Measurements from ENCODE around the gene FRMD4A. TPM values are rescaled to one million over a fixed set of nuclear protein-coding genes. Genes with fewer than 3 reads are reported as not detected.
"Not testable (repeated sequence)": the region's sequence is repeated elsewhere in the genome, so short reads cannot be mapped to it uniquely, and the experiment has no call there.

Gene FRMD4A
- total RNA-seq, 1 experiment from 2014 or later, result 0.23 TPM

GRCh38 chr10:13957856-13958255 lies 372.9 kb downstream of the FRMD4A start:
- Mint-ChIP-seq H3K36me3 (ENCODE audit: insufficient read depth, unreplicated experiment) (no peaks in the 10 kb centered on the region), H3K27me3 (ENCODE audit: insufficient read depth, unreplicated experiment) (no peaks in the 10 kb centered on the region), H3K4me1 (ENCODE audit: insufficient read depth, unreplicated experiment) (no peaks in the 10 kb centered on the region), H3K9me3 (ENCODE audit: unreplicated experiment) (no peaks in the 10 kb centered on the region), H3K27ac (ENCODE audit: low read depth, unreplicated experiment) (no peak overlapping the region), H3K4me3 (ENCODE audit: unreplicated experiment) (no peak overlapping the region)
- intact Hi-C loops (cut with micrococcal nuclease), result no loop called here
- BruUV-seq (replicated peaks), result no TSS peak
- TF ChIP-seq CTCF (IDR thresholded peaks at IDR 0.05; ENCODE audit: unreplicated experiment), result no peak
- ChIA-PET POLR2A (no interaction called here), CTCF (no interaction called here)
- no peak for DNase-seq (ENCODE audit: unreplicated experiment)

- ChIA-PET CTCF (no interaction called here), POLR2A (no interaction called here)
- Mint-ChIP-seq H3K27me3 (ENCODE audit: insufficient read depth, unreplicated experiment) (no peaks in the 10 kb centered on the region), H3K4me1 (ENCODE audit: insufficient read depth, unreplicated experiment) (no peaks in the 10 kb centered on the region), H3K27ac (ENCODE audit: low read depth, unreplicated experiment) (no peak overlapping the region), H3K4me3 (ENCODE audit: unreplicated experiment) (no peak overlapping the region), H3K36me3 (ENCODE audit: insufficient read depth, unreplicated experiment) (no peaks in the 10 kb centered on the region), H3K9me3 (ENCODE audit: unreplicated experiment) (no peaks in the 10 kb centered on the region)
- intact Hi-C loops (cut with micrococcal nuclease), result no loop called here
- BruUV-seq (replicated peaks), result no TSS peak
- no peak for TF ChIP-seq CTCF (IDR thresholded peaks at IDR 0.05; ENCODE audit: unreplicated experiment)
- DNase-seq (ENCODE audit: unreplicated experiment), result no peak
Measured at GRCh38 chr10:13956826-13957225, 373.9 kb downstream of the FRMD4A start.

GRCh38 chr10:13955409-13956068 lies 375.2 kb downstream of the FRMD4A start:
- Mint-ChIP-seq H3K4me1 (ENCODE audit: insufficient read depth, unreplicated experiment) (peaks cover under 1% of the 10 kb centered on the region), H3K36me3 (ENCODE audit: insufficient read depth, unreplicated experiment) (no peaks in the 10 kb centered on the region), H3K9me3 (ENCODE audit: unreplicated experiment) (peaks cover 11% of the 10 kb centered on the region), H3K27me3 (ENCODE audit: insufficient read depth, unreplicated experiment) (no peaks in the 10 kb centered on the region), H3K4me3 (ENCODE audit: unreplicated experiment) (no peak overlapping the region), H3K27ac (ENCODE audit: low read depth, unreplicated experiment) (no peak overlapping the region)
- intact Hi-C loops (cut with micrococcal nuclease), result no loop called here
- no TSS peak for BruUV-seq (replicated peaks)
- ChIA-PET POLR2A (no interaction called here), CTCF (no interaction called here)
- TF ChIP-seq CTCF (IDR thresholded peaks at IDR 0.05; ENCODE audit: unreplicated experiment), result no peak
- no peak for DNase-seq (ENCODE audit: unreplicated experiment)

- intact Hi-C loops (cut with micrococcal nuclease); H3K4me1 Mint-ChIP-seq (ENCODE audit: insufficient read depth, unreplicated experiment); H3K4me3 Mint-ChIP-seq (ENCODE audit: unreplicated experiment); POLR2A ChIA-PET; H3K27me3 Mint-ChIP-seq (ENCODE audit: insufficient read depth, unreplicated experiment); DNase-seq (ENCODE audit: unreplicated experiment); H3K36me3 Mint-ChIP-seq (ENCODE audit: insufficient read depth, unreplicated experiment); H3K27ac Mint-ChIP-seq (ENCODE audit: low read depth, unreplicated experiment); BruUV-seq (replicated peaks): not testable (repeated sequence)
- CTCF ChIA-PET, result interaction anchor here (0.6 kb wide), 1 partner anchor 19 kb away, joined by 3 read pairs; no protein-coding TSS in a partner anchor
- peaks cover 14% of the 10 kb centered on the region for H3K9me3 Mint-ChIP-seq (ENCODE audit: unreplicated experiment)
Measured at GRCh38 chr10:13954195-13954594, 376.5 kb downstream of the FRMD4A start.

- no peak for TF ChIP-seq CTCF (IDR thresholded peaks at IDR 0.05; ENCODE audit: unreplicated experiment)
- ChIA-PET POLR2A (no interaction called here), CTCF (interaction anchor here (0.8 kb wide), 1 partner anchor 170 kb away, joined by 3 read pairs; no protein-coding TSS in a partner anchor)
- peaks cover 5% of the 10 kb centered on the region for H3K4me1 Mint-ChIP-seq (ENCODE audit: insufficient read depth, unreplicated experiment)
- peaks cover 14% of the 10 kb centered on the region for H3K9me3 Mint-ChIP-seq (ENCODE audit: unreplicated experiment)
- H3K4me3 Mint-ChIP-seq (ENCODE audit: unreplicated experiment), result no peak overlapping the region
- H3K27me3 Mint-ChIP-seq (ENCODE audit: insufficient read depth, unreplicated experiment), result no peaks in the 10 kb centered on the region
- no peaks in the 10 kb centered on the region for H3K36me3 Mint-ChIP-seq (ENCODE audit: insufficient read depth, unreplicated experiment)
- DNase-seq (ENCODE audit: unreplicated experiment), result no peak
- BruUV-seq (replicated peaks), result no TSS peak
- H3K27ac Mint-ChIP-seq (ENCODE audit: low read depth, unreplicated experiment), result no peak overlapping the region
- intact Hi-C loops (cut with micrococcal nuclease), result no loop called here
Measured at GRCh38 chr10:13953371-13953770, 377.4 kb downstream of the FRMD4A start.

Data from MCF 10A (cell line).